Mesendoderm (in vitro differentiated cells): ENCODE results near the gene E4F1. TPM values are rescaled to one million over a fixed set of nuclear protein-coding genes. Genes with fewer than 3 reads are reported as not detected.

Experiments used
- DNase-seq: peaks from one replicate; pipeline ENCODE4 v3.0.0; 2013
- H2AK5ac ChIP-seq: 2 replicates; pipeline ENCODE4 v1.6.1; 2013; ENCODE audit warnings: low read length, inconsistent platforms
- H2BK120ac ChIP-seq: 2 replicates; pipeline ENCODE4 v1.6.1; 2013; ENCODE audit warnings: low read depth, mild to moderate bottlenecking, low read length, moderate library complexity, mixed read lengths
- H2BK15ac ChIP-seq: replicated peaks from 2 replicates; pipeline ENCODE4 v1.6.1; 2013; ENCODE audit warnings: low read depth, mild to moderate bottlenecking, moderate library complexity
- H2BK5ac ChIP-seq: 2 replicates; pipeline ENCODE4 v1.6.1; 2013; ENCODE audit warnings: low read length, inconsistent platforms
- H3K18ac ChIP-seq: 2 replicates; pipeline ENCODE4 v1.6.1; 2013; ENCODE audit warnings: mild to moderate bottlenecking, low read length, mixed read lengths
- H3K23ac ChIP-seq: one replicate; pipeline ENCODE4 v1.6.1; 2013; ENCODE audit warnings: low read length
- H3K27ac ChIP-seq: 2 replicates; pipeline ENCODE4 v1.5.1; 2013; ENCODE audit warnings: low read depth, mild to moderate bottlenecking, inconsistent platforms, low read length, moderate library complexity
- H3K27me3 ChIP-seq: 2 replicates; pipeline ENCODE4 v1.6.1; 2013; ENCODE audit warnings: low read length, control low read depth, mild to moderate bottlenecking, inconsistent platforms; ENCODE audit not compliant: insufficient read depth, poor library complexity
- H3K36me3 ChIP-seq: 2 replicates; pipeline ENCODE4 v1.6.1; 2013; ENCODE audit warnings: low read length, inconsistent platforms; ENCODE audit not compliant: control insufficient read depth, insufficient read depth
- H3K4ac ChIP-seq: one replicate; pipeline ENCODE4 v1.6.1; 2013; ENCODE audit warnings: low read depth, mild to moderate bottlenecking, low read length, moderate library complexity
- H3K4me1 ChIP-seq: 2 replicates; pipeline ENCODE4 v1.6.1; 2013; ENCODE audit warnings: low read depth, low read length, inconsistent platforms; ENCODE audit not compliant: control insufficient read depth
- H3K4me2 ChIP-seq: 2 replicates; pipeline ENCODE4 v1.6.1; 2013; ENCODE audit warnings: low read length
- H3K4me3 ChIP-seq: 2 replicates; pipeline ENCODE4 v1.5.1; 2013; ENCODE audit warnings: mild to moderate bottlenecking, low read length
- H3K56ac ChIP-seq: one replicate; pipeline ENCODE4 v1.6.1; 2013; ENCODE audit warnings: low read length
- H3K79me1 ChIP-seq: 2 replicates; pipeline ENCODE4 v1.6.1; 2013; ENCODE audit warnings: low read length, inconsistent platforms
- H3K79me2 ChIP-seq: 2 replicates; pipeline ENCODE4 v1.6.1; 2013; ENCODE audit warnings: mild to moderate bottlenecking, low read length; ENCODE audit not compliant: control insufficient read depth, insufficient read depth
- H3K9ac ChIP-seq: 2 replicates; pipeline ENCODE4 v1.6.1; 2013; ENCODE audit warnings: low read length, inconsistent platforms
- H4K5ac ChIP-seq: one replicate; pipeline ENCODE4 v1.6.1; 2013; ENCODE audit warnings: low read length
- H4K8ac ChIP-seq: one replicate; pipeline ENCODE4 v1.6.1; 2013; ENCODE audit warnings: low read depth, mild to moderate bottlenecking, control low read depth, low read length, moderate library complexity
- WGBS: extraction: QIAGEN DNeasy Blood & Tissue Kit; methylation state at CpG from one replicate; pipeline ENCODE4 v1.1.7; 2013; ENCODE audit warnings: low lambda C conversion rate, missing lambda C conversion rate; ENCODE audit not compliant: insufficient coverage; ENCODE audit errors: extremely low coverage; 5-methylcytosine and 5-hydroxymethylcytosine counted together
- small RNA-seq: library from polyadenylated mRNA; stranded (forward); fragments of <200 nt; extraction: miRNeasy Mini kit (QIAGEN cat#:217004); gene quantifications from one replicate; pipeline ENCODE3, GENCODE V24; 2013; ENCODE audit not compliant: insufficient read depth

Gene E4F1

GRCh38 chr16:2284001-2284770, 60.8 kb downstream of the E4F1 start:
- Histone ChIP-seq H3K27ac (no peak overlapping the region), H3K4me1 (no peaks in the 10 kb centered on the region), H3K4ac (no peak overlapping the region), H2BK120ac (no peak overlapping the region), H3K9ac (no peak overlapping the region), H3K36me3 (no peaks in the 10 kb centered on the region), H3K56ac (no peak overlapping the region), H2BK5ac (no peak overlapping the region), H3K79me2 (no peaks in the 10 kb centered on the region), H3K18ac (no peak overlapping the region), H4K8ac (no peak overlapping the region), H4K5ac (no peak overlapping the region), H2AK5ac (no peak overlapping the region), H3K27me3 (no peaks in the 10 kb centered on the region), H2BK15ac (no peak overlapping the region), H3K23ac (no peak overlapping the region), H3K4me2 (no peak overlapping the region), H3K79me1 (no peaks in the 10 kb centered on the region), H3K4me3 (no peak overlapping the region)
- WGBS: no CpG with 5 or more reads among the region's 37 CpGs
- no peak for DNase-seq

- no peak overlapping the region for H2BK120ac ChIP-seq
- H2BK15ac ChIP-seq: no peak overlapping the region
- no peak overlapping the region for H3K27ac ChIP-seq
- H3K4me1 ChIP-seq: no peaks in the 10 kb centered on the region
- no peak overlapping the region for H2AK5ac ChIP-seq
- no peaks in the 10 kb centered on the region for H3K36me3 ChIP-seq
- H3K9ac ChIP-seq: no peak overlapping the region
- no peak overlapping the region for H4K5ac ChIP-seq
- no peak overlapping the region for H4K8ac ChIP-seq
- WGBS: no CpG with 5 or more reads among the region's 35 CpGs
- DNase-seq: no peak
- no peak overlapping the region for H2BK5ac ChIP-seq
- H3K79me2 ChIP-seq: no peaks in the 10 kb centered on the region
- H3K4ac ChIP-seq: no peak overlapping the region
- no peaks in the 10 kb centered on the region for H3K79me1 ChIP-seq
- no peak overlapping the region for H3K4me2 ChIP-seq
- H3K27me3 ChIP-seq: no peaks in the 10 kb centered on the region
- no peak overlapping the region for H3K56ac ChIP-seq
- no peak overlapping the region for H3K18ac ChIP-seq
- H3K23ac ChIP-seq: no peak overlapping the region
- no peak overlapping the region for H3K4me3 ChIP-seq
Measured at GRCh38 chr16:2284797-2285576, 61.6 kb downstream of the E4F1 start.

Small RNA genes within 50 kb of the gene (small RNA-seq; reads per million reads assigned to genes)
- gene MIR3677: 1.4 reads per million
- not detected for gene MIR4717
